Natural killer cell (primary cell): ENCODE measurements around the gene GIGYF1. TPM values are rescaled to one million over a fixed set of nuclear protein-coding genes. Genes with fewer than 3 reads are reported as not detected.

Source experiments
- ATAC-seq, 3 donors: fragments of 150-1000 bp in 2 of 3; fragments of 200-7000 bp in 1 of 3; cut with Tn5 transposase; 1 replicate in 1 of 3; 2 replicates in 2 of 3; pipeline ENCODE4 v1.10.0; 2021; ENCODE audit warnings: mild to moderate bottlenecking in 2 of 3, moderate library complexity in 2 of 3
- DNase-seq, 2 donors: peaks; one replicate each; pipeline versions ENCODE4 v3.0.0 to v3.0.0-alpha.2; 2013 to 2021; ENCODE audit warnings: mixed read lengths in 1 of 2
- H3K27ac ChIP-seq: one replicate; pipeline ENCODE4 v1.5.1; 2013; ENCODE audit warnings: mild to moderate bottlenecking, low read length
- H3K27me3 ChIP-seq: one replicate; pipeline ENCODE4 v1.6.1; 2013; ENCODE audit warnings: low read length; ENCODE audit not compliant: control insufficient read depth, insufficient read depth
- H3K36me3 ChIP-seq: one replicate; pipeline ENCODE4 v1.6.1; 2013; ENCODE audit warnings: low read length; ENCODE audit not compliant: control insufficient read depth, insufficient read depth
- H3K4me1 ChIP-seq: one replicate; pipeline ENCODE4 v1.6.1; 2013; ENCODE audit warnings: low read length; ENCODE audit not compliant: control insufficient read depth, insufficient read depth
- H3K4me3 ChIP-seq: one replicate; pipeline ENCODE4 v1.5.1; 2013; ENCODE audit warnings: low read length
- H3K9me3 ChIP-seq: one replicate; pipeline ENCODE4 v1.6.1; 2013; ENCODE audit warnings: low read length; ENCODE audit not compliant: control insufficient read depth, insufficient read depth
- H3K27ac Mint-ChIP-seq, 2 donors: one replicate each; pipeline ENCODE4 v1.8.0; 2022; ENCODE audit warnings: mild to moderate bottlenecking in 2 of 2, mixed read lengths in 2 of 2, moderate library complexity in 1 of 2
- H3K27me3 Mint-ChIP-seq, 2 donors: one replicate each; pipeline ENCODE4 v1.8.0; 2022; ENCODE audit warnings: low read depth in 2 of 2, mixed read lengths in 2 of 2
- H3K36me3 Mint-ChIP-seq: one replicate; pipeline ENCODE4 v1.8.0; 2022; ENCODE audit warnings: mixed read lengths
- H3K4me1 Mint-ChIP-seq, 2 donors: one replicate each; pipeline ENCODE4 v1.8.0; 2022; ENCODE audit warnings: mixed read lengths in 2 of 2
- H3K4me3 Mint-ChIP-seq: one replicate; pipeline ENCODE4 v1.8.0; 2022; ENCODE audit warnings: mild to moderate bottlenecking, moderate library complexity, mixed read lengths
- H3K9me3 Mint-ChIP-seq, 2 donors: one replicate each; pipeline ENCODE4 v1.8.0; 2022; ENCODE audit warnings: mixed read lengths in 2 of 2
- CTCF ChIP-seq: fragments of 200-600 bp; IDR thresholded peaks from one replicate; pipeline ENCODE4 v1.8.0; 2022; ENCODE audit warnings: antibody characterized with exemption
- WGBS: methylation state at CpG from one replicate; pipeline ENCODE4 v1.1.7; 2013; ENCODE audit warnings: missing lambda C conversion rate; ENCODE audit not compliant: insufficient coverage; 5-methylcytosine and 5-hydroxymethylcytosine counted together
- intact Hi-C: fragments of 100-400 bp; cut with micrococcal nuclease; formaldehyde crosslinking; loops from one replicate; pipeline ENCODE4 v1.14.2; 2022
- total RNA-seq, 4 donors: library from RNA; stranded (reverse); fragments of 120-200 nt in 1 of 4; gene quantifications; one replicate each; pipeline versions ENCODE4 v1.2.3 to v1.2.4, GENCODE V29; 2013 to 2022

The GIGYF1 gene
- total RNA-seq, 3 donors from 2014 or later (not counting 1 experiment from before 2014, with no cell fraction given): 92.0 to 102 (median 101) TPM

GRCh38 chr7:100641860-100642533 is 52.1 kb downstream of the GIGYF1 start:
- ATAC-seq (no peak), DNase-seq (no peak)
- Histone ChIP-seq H3K36me3 (no peaks in the 10 kb centered on the region), H3K27me3 (no peaks in the 10 kb centered on the region), H3K4me1 (no peaks in the 10 kb centered on the region), H3K9me3 (no peaks in the 10 kb centered on the region), H3K4me3 (no peak overlapping the region), H3K27ac (no peak overlapping the region)
- Mint-ChIP-seq H3K4me1 (no peaks in the 10 kb centered on the region), H3K4me3 (no peak overlapping the region), H3K36me3 (no peaks in the 10 kb centered on the region), H3K9me3 (no peaks in the 10 kb centered on the region), H3K27me3 (peaks cover 0 to 7% of the 10 kb centered on the region in 2 donors), H3K27ac (no peak overlapping the region)
- TF ChIP-seq CTCF: no peak
- WGBS: 89% methylated on average over 10 of the region's 10 CpGs
- intact Hi-C loops: no loop called here

- Mint-ChIP-seq H3K27ac (no peak within 1 kb of the TSS), H3K36me3 (no peaks in the 10 kb centered on the region), H3K9me3 (no peaks in the 10 kb centered on the region), H3K4me1 (no peaks in the 10 kb centered on the region), H3K4me3 (no peak within 1 kb of the TSS), H3K27me3 (peaks cover 0 to 7% of the 10 kb centered on the region in 2 donors)
- ATAC-seq (no peak), DNase-seq (no peak)
- Histone ChIP-seq H3K27me3 (no peaks in the 10 kb centered on the region), H3K9me3 (no peaks in the 10 kb centered on the region), H3K4me3 (no peak within 1 kb of the TSS), H3K36me3 (no peaks in the 10 kb centered on the region), H3K4me1 (no peaks in the 10 kb centered on the region), H3K27ac (no peak within 1 kb of the TSS)
- no peak for TF ChIP-seq CTCF
- intact Hi-C loops: no loop called here
- WGBS: 50% methylated on average over 9 of the region's 10 CpGs
Measured at GRCh38 chr7:100641463-100641859, 52.6 kb downstream of the GIGYF1 start, which contains the start of gene TFR2. Gene TFR2, minus strand, starts transcription at chr7:100641552. Its CDS starts 43 bp downstream, at chr7:100641509.

GRCh38 chr7:100640517-100641440 is 53.3 kb downstream of the GIGYF1 start:
- no peaks in the 10 kb centered on the region for H3K36me3 Mint-ChIP-seq
- H3K27me3 ChIP-seq: no peaks in the 10 kb centered on the region
- intact Hi-C loops: no loop called here
- no peak for ATAC-seq
- WGBS: 77% methylated on average over 22 of the region's 24 CpGs
- H3K27ac Mint-ChIP-seq: no peak overlapping the region
- peaks cover 0 to 7% of the 10 kb centered on the region in 2 donors for H3K27me3 Mint-ChIP-seq
- H3K4me1 Mint-ChIP-seq: no peaks in the 10 kb centered on the region
- no peak for DNase-seq
- no peaks in the 10 kb centered on the region for H3K9me3 Mint-ChIP-seq
- H3K27ac ChIP-seq: no peak overlapping the region
- no peaks in the 10 kb centered on the region for H3K9me3 ChIP-seq
- H3K4me3 ChIP-seq: no peak overlapping the region
- no peak overlapping the region for H3K4me3 Mint-ChIP-seq
- H3K36me3 ChIP-seq: no peaks in the 10 kb centered on the region
- no peaks in the 10 kb centered on the region for H3K4me1 ChIP-seq
- TF ChIP-seq CTCF: no peak
